ENCODE measurements around the gene SERPINB1.

The SERPINB1 gene

DNA sequence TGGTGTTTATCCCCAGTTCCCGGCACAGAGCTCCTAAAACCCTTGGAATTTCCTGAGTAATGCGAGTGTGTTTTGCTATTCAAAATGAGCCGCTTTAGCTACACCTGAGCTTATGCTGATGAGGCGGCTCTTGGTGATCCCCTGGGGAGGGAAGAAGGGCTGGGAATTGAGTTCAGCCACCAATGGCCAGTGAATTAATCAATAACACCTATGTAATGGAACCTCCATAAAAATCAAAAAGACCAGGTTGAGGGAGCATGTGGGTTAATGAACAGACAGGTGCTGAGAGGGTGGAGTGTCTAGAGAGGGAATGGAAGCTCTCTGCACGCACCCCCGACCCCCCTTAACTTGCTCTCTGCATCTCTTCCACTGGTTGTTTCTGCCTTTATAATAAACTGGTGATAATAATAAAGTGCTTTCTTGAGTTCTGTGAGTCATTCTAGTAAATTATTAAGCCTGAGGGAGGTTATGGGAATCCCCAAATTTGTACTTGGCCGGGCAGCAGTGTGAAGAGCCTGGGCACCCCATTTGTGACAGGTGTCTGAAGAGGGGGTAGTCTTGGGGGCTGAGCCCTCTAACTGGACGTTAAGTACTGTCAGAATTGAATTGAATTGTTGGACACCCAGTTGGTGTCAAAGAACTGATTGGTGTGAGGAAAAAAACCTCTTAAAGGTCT is 24.6 kb upstream of the SERPINB1 start:
- H3K27me3 ChIP-seq, result no peaks in the 10 kb centered on the region
- TF ChIP-seq, protein P1, sequence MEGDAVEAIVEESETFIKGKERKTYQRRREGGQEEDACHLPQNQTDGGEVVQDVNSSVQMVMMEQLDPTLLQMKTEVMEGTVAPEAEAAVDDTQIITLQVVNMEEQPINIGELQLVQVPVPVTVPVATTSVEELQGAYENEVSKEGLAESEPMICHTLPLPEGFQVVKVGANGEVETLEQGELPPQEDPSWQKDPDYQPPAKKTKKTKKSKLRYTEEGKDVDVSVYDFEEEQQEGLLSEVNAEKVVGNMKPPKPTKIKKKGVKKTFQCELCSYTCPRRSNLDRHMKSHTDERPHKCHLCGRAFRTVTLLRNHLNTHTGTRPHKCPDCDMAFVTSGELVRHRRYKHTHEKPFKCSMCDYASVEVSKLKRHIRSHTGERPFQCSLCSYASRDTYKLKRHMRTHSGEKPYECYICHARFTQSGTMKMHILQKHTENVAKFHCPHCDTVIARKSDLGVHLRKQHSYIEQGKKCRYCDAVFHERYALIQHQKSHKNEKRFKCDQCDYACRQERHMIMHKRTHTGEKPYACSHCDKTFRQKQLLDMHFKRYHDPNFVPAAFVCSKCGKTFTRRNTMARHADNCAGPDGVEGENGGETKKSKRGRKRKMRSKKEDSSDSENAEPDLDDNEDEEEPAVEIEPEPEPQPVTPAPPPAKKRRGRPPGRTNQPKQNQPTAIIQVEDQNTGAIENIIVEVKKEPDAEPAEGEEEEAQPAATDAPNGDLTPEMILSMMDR (IDR thresholded peaks at IDR 0.05; ENCODE audit: low read depth, low read length), result no peak
- H3K9me3 ChIP-seq, result no peaks in the 10 kb centered on the region; the same call in 1 of the 2 replicates
- DNase-seq, result no peak
- no peaks in the 10 kb centered on the region for H3K4me1 ChIP-seq
- no peak overlapping the region for H3K4me3 ChIP-seq (ENCODE audit: low read depth, low read length)
- no peaks in the 10 kb centered on the region for H3K36me3 ChIP-seq

DNA sequence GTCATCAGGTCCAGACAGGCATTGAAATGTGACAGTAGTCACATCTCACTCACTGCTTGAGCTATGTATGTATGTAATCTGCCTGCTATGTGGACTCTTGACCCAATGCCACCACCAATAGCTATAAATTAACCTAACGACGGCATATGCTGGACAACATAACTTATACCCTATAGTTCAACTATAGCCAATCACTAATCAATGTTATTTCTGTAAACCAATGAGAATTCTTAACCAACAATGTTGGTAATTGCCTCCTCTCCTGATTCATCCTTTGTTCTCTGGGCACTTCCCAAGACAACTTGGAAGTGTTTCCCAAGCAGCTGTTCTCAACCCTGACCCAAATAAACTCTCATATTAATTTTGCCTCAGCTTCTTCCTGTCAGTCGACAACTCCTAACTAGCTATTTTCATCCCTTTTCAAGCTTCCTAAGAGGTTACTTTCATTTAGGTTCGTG is 24.1 kb upstream of the SERPINB1 start:
- TF ChIP-seq, protein P1 (IDR thresholded peaks at IDR 0.05; ENCODE audit: low read depth, low read length), result no peak
- DNase-seq, result no peak
- Histone ChIP-seq H3K9me3 (no peaks in the 10 kb centered on the region; the same call in 1 of the 2 replicates), H3K27me3 (no peaks in the 10 kb centered on the region), H3K36me3 (no peaks in the 10 kb centered on the region), H3K4me1 (no peaks in the 10 kb centered on the region), H3K4me3 (ENCODE audit: low read depth, low read length) (no peak overlapping the region)

DNA sequence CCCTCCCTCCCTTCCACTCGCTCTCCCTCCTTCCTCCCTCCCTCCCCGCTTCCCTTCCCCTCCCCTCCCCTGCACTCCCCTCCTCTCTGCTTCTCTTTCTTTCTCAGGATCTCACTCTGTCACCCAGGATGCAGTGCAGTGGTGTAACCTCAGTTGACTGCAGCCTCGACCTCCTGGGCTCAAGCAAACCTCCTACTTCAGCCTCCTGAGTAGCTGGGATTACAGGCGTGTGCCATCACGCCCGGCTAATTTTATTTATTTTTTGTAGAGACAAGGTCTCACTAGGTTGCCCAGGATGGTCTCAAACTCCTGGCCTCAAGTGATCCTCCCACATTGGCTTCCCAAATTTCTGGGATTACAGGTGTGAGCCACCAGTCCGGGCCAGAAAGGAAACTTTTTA is 23.6 kb upstream of the SERPINB1 start:
- no peaks in the 10 kb centered on the region for H3K27me3 ChIP-seq
- no peak overlapping the region for H3K4me3 ChIP-seq (ENCODE audit: low read depth, low read length)
- TF ChIP-seq, protein P1 (IDR thresholded peaks at IDR 0.05; ENCODE audit: low read depth, low read length), result no peak
- DNase-seq, result no peak
- H3K9me3 ChIP-seq, result no peaks in the 10 kb centered on the region; the same call in 1 of the 2 replicates
- H3K36me3 ChIP-seq, result no peaks in the 10 kb centered on the region
- no peaks in the 10 kb centered on the region for H3K4me1 ChIP-seq

DNA sequence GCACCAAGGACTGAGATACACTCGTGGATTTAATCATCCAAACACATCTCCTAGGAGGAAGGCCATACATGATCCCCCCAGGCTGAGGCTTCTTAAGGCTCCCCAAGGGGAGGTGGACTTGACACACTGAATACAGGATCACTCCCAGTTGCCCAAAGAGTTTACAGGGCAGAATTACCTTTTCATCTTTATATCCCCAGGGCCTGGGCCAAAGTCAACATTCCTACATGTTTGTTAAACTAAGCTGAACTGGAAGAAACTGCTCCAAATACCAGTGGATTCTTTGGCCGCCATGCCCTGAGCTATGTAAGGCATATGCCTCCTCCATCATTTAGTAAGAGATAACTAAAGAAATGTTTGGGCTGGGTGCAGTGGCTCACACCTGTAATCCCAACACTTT is 22.2 kb upstream of the SERPINB1 start:
- no peaks in the 10 kb centered on the region for H3K9me3 ChIP-seq
- DNase-seq, result no peak
- no peak overlapping the region for H3K4me3 ChIP-seq (ENCODE audit: low read depth, low read length)
- no peaks in the 10 kb centered on the region for H3K27me3 ChIP-seq
- TF ChIP-seq, protein P1 (IDR thresholded peaks at IDR 0.05; ENCODE audit: low read depth, low read length), result no peak
- H3K36me3 ChIP-seq, result no peaks in the 10 kb centered on the region
- peaks cover under 1% of the 10 kb centered on the region for H3K4me1 ChIP-seq

DNA sequence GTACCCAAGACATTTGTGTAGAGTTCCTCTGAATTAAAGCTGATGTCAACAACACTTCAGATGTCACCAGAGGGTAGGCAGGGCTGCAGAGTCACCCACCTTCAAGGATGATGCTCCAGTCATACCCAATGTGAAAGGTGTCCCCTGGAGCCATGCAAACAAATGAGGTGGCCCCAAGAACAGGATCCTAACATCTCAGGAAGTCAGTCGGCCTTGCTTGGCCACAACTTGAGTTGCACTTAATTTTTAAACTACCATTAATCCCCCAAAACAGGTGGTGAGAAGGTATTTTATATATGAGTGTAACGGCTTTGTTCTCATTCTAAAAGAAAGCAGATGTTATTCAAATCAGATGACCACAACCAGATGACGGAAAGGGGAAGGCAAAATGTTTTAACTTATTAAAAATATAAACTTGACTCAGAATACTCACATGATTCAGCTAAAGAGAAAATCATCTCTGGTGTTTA is 21.1 kb upstream of the SERPINB1 start:
- no peak overlapping the region for H3K4me3 ChIP-seq (ENCODE audit: low read depth, low read length)
- DNase-seq, result no peak
- no peaks in the 10 kb centered on the region for H3K36me3 ChIP-seq
- TF ChIP-seq, protein P1 (IDR thresholded peaks at IDR 0.05; ENCODE audit: low read depth, low read length), result no peak
- H3K4me1 ChIP-seq, result peaks cover 10% of the 10 kb centered on the region
- no peaks in the 10 kb centered on the region for H3K27me3 ChIP-seq
- H3K9me3 ChIP-seq, result no peaks in the 10 kb centered on the region

DNA sequence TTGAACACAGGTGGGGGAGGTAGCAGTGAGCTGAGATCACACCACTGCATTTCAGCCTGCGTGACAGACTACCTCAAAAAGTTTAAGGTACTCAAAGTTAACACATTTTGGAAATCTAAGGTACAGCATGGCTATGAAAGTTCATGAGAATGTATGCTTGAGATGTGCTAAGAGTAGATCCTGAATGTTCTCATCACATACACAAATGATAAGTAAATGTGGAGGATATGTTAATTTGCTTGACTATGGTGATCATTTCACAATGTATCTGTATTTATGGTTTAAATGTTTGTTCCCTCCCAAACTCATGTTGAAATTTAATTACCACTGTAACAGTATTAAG is 20.1 kb upstream of the SERPINB1 start:
- H3K4me3 ChIP-seq (ENCODE audit: low read depth, low read length), result no peak overlapping the region
- no peaks in the 10 kb centered on the region for H3K36me3 ChIP-seq
- no peaks in the 10 kb centered on the region for H3K27me3 ChIP-seq
- TF ChIP-seq, protein P1 (IDR thresholded peaks at IDR 0.05; ENCODE audit: low read depth, low read length), result no peak
- no peaks in the 10 kb centered on the region for H3K9me3 ChIP-seq
- DNase-seq, result no peak
- H3K4me1 ChIP-seq, result peaks cover 14% of the 10 kb centered on the region

Data from BE2C (cell line).